ENCODE results near the gene CASP2.

GRCh38 chr7:143316492-143316891, 28.3 kb downstream of the CASP2 start:
- TF ChIP-seq CTCF (IDR thresholded peaks at IDR 0.05) (no peak), POLR2A (IDR thresholded peaks at IDR 0.05) (no peak)
